Muscle of back (tissue), 11 donors: Measurements from ENCODE around the gene TRIM38. TPM values are rescaled to one million over a fixed set of nuclear protein-coding genes. Genes with fewer than 3 reads are reported as not detected.
"Not testable (repeated sequence)": the region's sequence is repeated elsewhere in the genome, so short reads cannot be mapped to it uniquely, and the experiment has no call there.

ENCODE experiments used
- DNase-seq, 3 donors: peaks; one replicate each; pipeline versions ENCODE4 v3.0.0 to v3.0.0-alpha.2; 2013
- polyA plus RNA-seq, 10 donors: library from polyadenylated mRNA; unstranded; fragments of 120-200 nt; gene quantifications; one replicate each; pipeline ENCODE4 v1.2.1, GENCODE V29; 2013; ENCODE audit not compliant: insufficient read length in 10 of 10

Gene TRIM38
- polyA plus RNA-seq, 10 donors, result 3.1 to 9.2 (median 5.8) TPM

- peak in 1 of 3 donors; percentile 48 for DNase-seq
Measured at GRCh38 chr6:25942561-25943147, 19.9 kb upstream of the TRIM38 start.

DNA sequence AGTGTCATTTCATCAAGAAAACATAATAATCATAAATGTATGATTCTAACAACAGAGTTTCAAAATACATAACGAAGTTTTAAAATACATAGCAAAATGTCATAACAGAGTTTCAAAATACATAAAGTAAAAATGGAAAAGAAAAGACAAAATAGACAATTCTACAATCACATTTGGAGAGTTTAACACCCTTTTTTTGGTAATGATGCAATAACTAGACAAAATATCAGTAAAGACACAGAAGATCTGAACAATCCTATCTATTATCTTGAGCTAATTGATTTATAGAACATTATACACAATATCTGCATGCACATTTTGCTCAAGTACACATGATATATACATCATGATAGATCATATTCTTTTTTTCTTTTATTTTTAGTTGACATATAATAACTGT lies 18.7 kb upstream of the TRIM38 start:
- DNase-seq, result no peak

- DNase-seq, result no peak
Measured at GRCh38 chr6:25944688-25945574, 17.7 kb upstream of the TRIM38 start.

DNA sequence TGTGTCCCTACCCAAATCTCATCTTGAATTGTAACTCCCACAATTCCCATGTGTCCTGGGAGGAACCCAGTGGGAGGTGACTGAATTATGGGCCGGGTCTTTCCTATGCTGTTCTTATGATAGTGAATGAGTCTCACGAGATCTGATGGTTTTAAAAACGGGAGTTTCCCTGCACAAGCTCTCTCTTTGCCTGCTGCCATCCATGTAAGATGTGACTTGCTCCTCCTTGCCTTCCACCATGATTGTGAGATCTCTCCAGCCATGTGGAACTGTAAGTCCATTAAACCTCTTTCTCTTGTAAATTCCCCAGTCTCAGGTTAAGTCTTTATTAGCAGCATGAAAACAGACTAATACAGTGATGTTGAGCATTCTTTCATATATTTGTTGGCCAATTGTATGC lies 16.9 kb upstream of the TRIM38 start:
- DNase-seq, result not testable (repeated sequence)

DNA sequence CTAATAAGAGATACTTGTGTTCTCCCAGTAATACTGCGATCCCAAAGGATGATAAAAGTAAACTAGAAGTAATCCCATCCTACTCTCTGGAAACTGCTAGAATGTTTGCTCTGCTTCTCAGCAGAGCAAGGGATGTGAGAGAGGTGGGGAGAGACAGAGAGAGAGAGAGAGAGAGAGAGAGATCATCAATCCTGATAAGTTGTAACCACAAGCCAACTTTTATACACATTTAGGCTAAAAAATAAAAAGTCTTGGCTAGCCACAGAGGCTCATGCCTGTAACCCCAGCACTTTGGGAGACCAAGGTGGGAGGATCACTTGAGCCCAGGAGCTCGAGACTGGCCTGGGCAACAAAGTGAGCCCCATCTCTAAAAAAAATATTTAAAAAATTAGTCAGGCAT lies 16.0 kb upstream of the TRIM38 start:
- no peak for DNase-seq

DNA sequence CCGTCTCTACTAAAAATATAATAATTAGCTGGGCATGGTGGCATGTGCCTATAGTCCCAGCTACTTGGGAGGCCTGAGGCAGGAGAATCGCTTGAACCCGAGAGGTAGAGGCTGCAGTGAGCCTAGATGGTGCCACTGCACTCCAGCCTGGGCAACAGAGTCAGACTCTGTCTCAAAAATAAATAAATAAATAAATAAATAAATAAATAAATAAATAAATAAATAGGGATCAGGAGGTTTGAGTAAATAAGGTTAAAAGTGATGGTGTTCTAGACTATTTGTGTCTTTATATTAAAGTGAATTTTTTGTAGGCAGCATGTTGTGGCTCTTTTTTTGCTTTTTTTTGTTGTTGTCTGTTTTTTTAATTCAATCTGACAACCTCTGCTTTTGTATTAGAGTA lies 15.1 kb upstream of the TRIM38 start:
- DNase-seq, result not testable (repeated sequence)

- DNase-seq, result no peak
Measured at GRCh38 chr6:25949695-25950094, 12.9 kb upstream of the TRIM38 start.

DNA sequence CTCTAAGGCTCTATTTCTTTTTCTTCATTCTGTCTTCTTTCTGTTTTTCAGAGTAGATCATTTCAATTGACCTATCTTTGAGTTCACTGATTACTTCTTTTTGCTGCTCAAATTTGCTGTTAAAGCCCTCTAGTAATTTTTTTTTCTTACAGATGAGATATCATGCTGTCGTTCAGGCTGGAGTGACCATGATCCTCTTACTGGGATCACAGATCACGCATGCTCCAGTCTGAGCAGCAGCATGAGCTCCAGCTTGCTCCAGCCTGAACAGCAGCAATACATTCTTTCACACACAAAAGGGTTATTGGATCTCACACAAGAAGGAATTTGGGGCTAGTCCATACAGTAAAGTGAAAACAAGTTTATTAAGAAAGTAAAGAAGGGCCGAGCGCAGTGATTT lies 12.3 kb upstream of the TRIM38 start:
- no peak for DNase-seq

DNA sequence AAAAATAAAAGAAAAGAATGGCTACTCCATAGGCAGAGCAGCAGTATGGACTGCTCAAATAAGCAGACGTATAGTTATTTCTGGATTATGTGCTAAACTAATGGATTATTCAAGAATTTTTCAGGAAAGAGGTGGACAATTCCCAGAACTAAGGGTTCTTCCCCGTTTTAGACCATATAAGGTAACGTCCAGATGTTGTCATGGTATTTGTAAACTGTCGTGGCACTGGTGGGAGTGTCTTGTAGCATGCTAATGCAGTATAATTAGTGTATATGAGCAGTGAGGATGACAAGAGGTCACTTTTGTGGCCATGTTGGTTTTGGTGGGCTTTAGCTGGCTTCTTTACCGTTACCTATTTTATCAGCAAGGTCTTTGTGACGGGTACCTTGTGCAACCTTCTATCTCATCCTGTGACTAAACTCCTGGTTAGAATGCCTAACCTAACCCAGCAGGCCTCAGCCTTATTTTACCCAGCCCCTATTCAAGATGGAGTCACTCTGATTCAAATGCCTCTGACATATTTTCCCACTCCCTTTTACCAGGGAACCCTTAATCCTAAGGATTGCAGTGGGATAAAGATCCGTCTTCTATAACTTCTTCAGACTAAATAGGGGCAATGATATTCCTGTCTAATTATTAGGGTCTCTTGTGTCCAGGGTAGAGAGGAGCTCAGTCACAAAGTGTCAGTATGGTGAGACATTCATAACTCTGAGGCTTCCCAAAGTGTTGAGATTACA lies 11.1 kb upstream of the TRIM38 start:
- DNase-seq, result no peak

- DNase-seq, result no peak
Measured at GRCh38 chr6:25952535-25952934, 10.1 kb upstream of the TRIM38 start.

- no peak for DNase-seq
Measured at GRCh38 chr6:25953733-25954132, 8.9 kb upstream of the TRIM38 start.

- no peak for DNase-seq
Measured at GRCh38 chr6:25954756-25955155, 7.8 kb upstream of the TRIM38 start.

GRCh38 chr6:25956226-25956625 lies 6.4 kb upstream of the TRIM38 start:
- DNase-seq, result no peak

DNA sequence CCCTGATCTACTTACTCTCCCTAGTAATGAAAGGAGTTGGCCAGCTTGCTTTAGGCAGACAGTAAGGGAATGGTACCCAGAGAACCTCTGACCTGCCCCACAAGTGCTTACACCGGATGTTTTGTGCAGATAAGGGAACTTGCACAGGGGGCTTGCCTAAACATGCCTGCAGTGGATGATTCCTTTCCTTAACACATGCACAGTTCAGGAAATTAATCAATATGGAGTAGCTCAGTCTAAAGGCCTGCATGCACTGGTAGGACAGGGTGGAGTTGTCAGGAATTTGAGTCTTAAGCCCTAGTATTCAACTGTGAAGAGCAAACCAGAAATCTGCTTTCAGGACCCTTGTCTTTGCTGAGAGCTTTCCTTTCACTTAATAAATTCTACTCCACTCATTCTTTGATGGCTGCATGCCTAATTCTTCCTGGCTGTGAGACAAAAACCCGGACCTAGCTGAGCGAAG lies 3.9 kb upstream of the TRIM38 start:
- peak in 1 of 3 donors; percentile 26 for DNase-seq

GRCh38 chr6:25959890-25960536 lies 2.6 kb upstream of the TRIM38 start:
- peak in 2 of 3 donors; percentile 28 to 34 for DNase-seq

DNA sequence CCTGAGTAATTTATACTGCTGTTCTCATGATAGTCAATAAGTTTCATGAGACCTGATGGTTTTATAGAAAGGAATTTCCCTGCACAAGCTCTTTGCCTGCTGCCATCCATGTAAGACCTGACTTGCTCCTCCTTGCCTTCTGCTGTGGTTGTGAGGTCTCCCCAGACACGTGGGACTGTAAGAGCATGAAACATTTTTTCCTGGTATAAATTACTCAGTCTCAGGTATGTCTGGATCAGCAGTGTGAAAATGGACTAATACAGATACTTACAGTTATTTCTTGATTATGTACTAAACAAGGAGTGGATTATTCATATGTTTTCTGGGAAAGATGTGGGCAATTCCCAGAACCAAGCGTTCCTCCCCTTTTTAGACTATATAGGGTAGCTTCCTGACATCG lies 1.9 kb upstream of the TRIM38 start:
- no peak for DNase-seq

- DNase-seq, result peak in 1 of 3 donors; percentile 16
Measured at GRCh38 chr6:25961619-25962148, 918 bp upstream of the TRIM38 start.

- DNase-seq, result peak in 1 of 3 donors; percentile 42
Measured at GRCh38 chr6:25963426-25964123, 973 bp downstream of the TRIM38 start.

GRCh38 chr6:25965058-25965457 lies 2.5 kb downstream of the TRIM38 start:
- DNase-seq, result no peak

GRCh38 chr6:25966711-25967110 lies 4.1 kb downstream of the TRIM38 start:
- no peak for DNase-seq

GRCh38 chr6:25968769-25969168 lies 6.2 kb downstream of the TRIM38 start:
- no peak for DNase-seq
